T-helper 17 cell (primary cell): ENCODE results near the gene LYRM4. TPM values are rescaled to one million over a fixed set of nuclear protein-coding genes. Genes with fewer than 3 reads are reported as not detected.

Experiments
- ATAC-seq: fragments of 150-1000 bp; cut with Tn5 transposase; 2 replicates; pipeline ENCODE4 v1.10.0; 2021; ENCODE audit warnings: mild to moderate bottlenecking, moderate library complexity
- DNase-seq, 3 donors: peaks; one replicate each; pipeline versions ENCODE4 v3.0.0 to v3.0.0-alpha.2; 2020 to 2021
- H3K9me3 ChIP-seq: one replicate; pipeline ENCODE4 v1.7.0; 2013; ENCODE audit warnings: low read length, mild to moderate bottlenecking; ENCODE audit not compliant: control insufficient read depth, poor library complexity, severe bottlenecking
- H3K27ac Mint-ChIP-seq: one replicate; pipeline ENCODE4 v1.8.0; 2022; ENCODE audit warnings: mild to moderate bottlenecking, moderate library complexity, mixed read lengths
- H3K27me3 Mint-ChIP-seq: one replicate; pipeline ENCODE4 v1.8.0; 2022; ENCODE audit warnings: mixed read lengths
- H3K36me3 Mint-ChIP-seq: one replicate; pipeline ENCODE4 v1.8.0; 2022; ENCODE audit warnings: low read depth, mixed read lengths
- H3K4me1 Mint-ChIP-seq: one replicate; pipeline ENCODE4 v1.8.0; 2022; ENCODE audit warnings: mild to moderate bottlenecking, mixed read lengths
- H3K4me3 Mint-ChIP-seq: one replicate; pipeline ENCODE4 v1.8.0; 2022; ENCODE audit warnings: mild to moderate bottlenecking, moderate library complexity, mixed read lengths
- total RNA-seq, 4 donors: library from RNA in 2 of 4; stranded (reverse) in 2 of 4; gene quantifications; one replicate each; pipeline ENCODE4 v1.2.3 and lab custom pipeline; 2022 to 2026

The LYRM4 gene
- total RNA-seq (10 to 100 TPM; 14.6 to 19.2 TPM), total RNA-seq (lab: John Stamatoyannopoulos, UW) (10.7 to 23.3 reads per million in 2 donors)

DNA sequence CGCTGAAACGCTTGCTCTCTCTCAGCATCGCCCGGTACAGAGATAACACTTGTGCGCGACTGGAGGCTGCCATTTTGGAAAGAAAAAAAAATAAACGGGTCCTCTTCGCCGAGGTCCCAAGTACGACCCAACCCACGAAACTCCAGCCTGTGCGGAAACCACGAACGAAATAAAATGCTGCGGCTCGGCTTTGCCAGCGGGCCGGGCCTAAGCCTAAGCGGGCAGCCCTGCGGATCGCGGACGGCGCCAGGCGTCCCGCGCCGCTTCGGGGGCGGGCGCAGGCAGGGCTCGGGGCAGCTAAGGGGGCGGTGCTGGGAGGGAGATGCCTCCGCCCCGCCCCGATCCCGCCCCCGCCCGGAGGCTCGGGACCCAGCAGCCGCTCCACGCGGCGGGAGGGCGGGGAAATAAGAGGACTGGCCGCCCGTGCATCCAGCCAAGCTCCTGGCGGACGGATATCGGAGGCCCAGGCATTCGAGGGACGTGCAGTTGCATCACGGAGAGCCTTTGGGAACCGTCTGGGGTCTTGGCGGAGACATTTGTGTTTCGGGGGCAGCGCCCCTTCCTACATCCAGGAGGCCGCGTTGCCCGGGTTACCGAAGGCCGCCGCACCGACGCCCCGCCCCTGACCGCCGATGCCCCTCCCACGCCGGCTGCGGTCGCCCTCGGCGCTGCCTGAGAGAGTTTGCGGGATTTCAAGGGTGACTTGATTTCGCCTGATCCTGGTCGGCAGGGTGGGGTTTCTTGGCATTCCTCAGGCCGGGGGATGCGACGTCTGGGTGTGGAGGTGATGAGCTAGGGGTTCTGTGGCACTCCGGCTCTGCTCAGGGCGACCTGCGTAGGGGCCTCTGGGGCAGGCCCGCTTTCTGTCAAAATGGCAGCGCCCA, at the start of gene LYRM4, which contains the start of gene FARS2:
TSS of gene LYRM4 (minus strand) at position 290 of the 884 bp plus-strand sequence. CDS start at position 73, 217 bp downstream.
TSS of gene FARS2 (plus strand) at position 853 of the 884 bp plus-strand sequence.
- ATAC-seq (peak; percentile 81), DNase-seq (peak; percentile 86 to 92 (median 91))
- Mint-ChIP-seq H3K27ac (peak within 1 kb of the TSS; percentile 99), H3K4me3 (peak within 1 kb of the TSS; percentile 97), H3K4me1 (peaks cover 25% of the 10 kb centered on the region), H3K36me3 (no peaks in the 10 kb centered on the region), H3K27me3 (no peaks in the 10 kb centered on the region)
- no peaks in the 10 kb centered on the region for H3K9me3 ChIP-seq

DNA sequence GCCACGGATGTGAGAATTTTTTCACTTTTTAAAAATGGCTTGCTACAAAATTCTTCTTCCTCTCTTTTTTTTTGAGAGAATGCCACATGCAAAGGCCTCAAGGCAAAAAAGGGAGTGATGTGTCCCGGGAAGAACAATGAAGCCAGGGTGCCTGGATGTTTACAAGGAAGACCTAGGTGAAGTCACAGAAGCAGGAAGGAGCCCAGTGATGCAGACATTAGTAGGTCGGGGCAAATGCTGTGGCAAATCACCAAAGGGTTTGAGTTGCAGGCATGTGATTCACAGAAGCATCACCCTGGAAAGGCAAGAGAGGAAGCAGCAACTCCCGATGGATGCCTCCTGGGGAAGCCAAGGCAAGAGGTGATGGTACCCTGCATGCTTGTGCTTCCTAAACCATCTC, 47.3 kb upstream of the LYRM4 start:
- Mint-ChIP-seq H3K27me3 (no peaks in the 10 kb centered on the region), H3K36me3 (peaks cover 2% of the 10 kb centered on the region), H3K4me1 (peaks cover 29% of the 10 kb centered on the region), H3K4me3 (no peak overlapping the region), H3K27ac (no peak overlapping the region)
- no peaks in the 10 kb centered on the region for H3K9me3 ChIP-seq
- ATAC-seq (no peak), DNase-seq (no peak)

DNA sequence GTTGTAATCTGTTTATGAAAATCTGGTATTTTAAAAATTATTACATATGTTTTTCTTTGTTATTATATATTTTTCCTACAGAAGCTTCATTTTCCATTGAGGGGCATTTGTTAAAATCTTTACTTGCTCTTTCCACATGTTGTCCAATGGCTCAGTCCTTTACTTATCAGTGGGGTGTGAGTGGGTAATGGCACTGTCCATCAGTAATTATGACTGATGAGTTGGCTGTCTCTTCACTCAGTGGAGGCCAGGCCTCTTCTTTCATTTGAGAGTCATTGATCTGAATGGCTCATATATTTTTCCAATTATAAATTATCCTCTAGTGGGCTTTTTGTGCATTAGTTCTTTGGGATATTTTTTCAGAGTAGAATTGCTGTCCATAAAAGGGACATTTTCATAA, 46.3 kb upstream of the LYRM4 start:
- no peak for ATAC-seq
- Mint-ChIP-seq H3K27me3 (no peaks in the 10 kb centered on the region), H3K4me1 (peaks cover 36% of the 10 kb centered on the region), H3K27ac (no peak overlapping the region), H3K36me3 (peaks cover 2% of the 10 kb centered on the region), H3K4me3 (no peak overlapping the region)
- DNase-seq, result no peak
- H3K9me3 ChIP-seq, result no peaks in the 10 kb centered on the region

DNA sequence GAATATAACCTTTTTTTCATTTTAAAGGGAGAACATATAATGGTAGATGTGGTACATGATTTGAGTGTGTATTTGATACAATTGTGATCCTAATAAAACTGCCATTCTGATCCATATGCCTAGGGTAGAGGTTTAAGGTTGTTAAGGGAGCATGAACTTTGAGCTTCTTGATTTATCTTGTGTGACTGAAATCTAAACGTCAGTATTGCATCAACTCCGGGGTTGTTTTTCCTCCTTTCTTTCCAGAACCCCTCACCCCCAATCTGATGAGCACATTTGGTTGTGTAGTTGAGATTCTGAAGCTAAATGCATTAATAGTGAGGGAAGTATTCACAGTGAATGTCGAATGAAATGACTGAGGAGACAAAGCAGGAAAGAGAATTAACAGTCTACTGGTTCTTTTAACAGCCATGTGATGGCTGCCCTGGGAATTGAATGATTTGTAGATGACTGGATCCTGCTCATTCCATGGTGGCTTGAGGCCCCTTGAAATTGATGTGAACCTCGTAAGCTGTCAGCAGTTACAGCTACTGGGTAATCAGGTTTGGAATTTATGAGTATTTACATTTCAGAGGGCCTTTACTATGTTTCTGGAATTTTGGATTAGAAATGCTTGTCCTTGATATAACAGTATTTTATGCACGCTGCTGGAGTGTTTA, 45.3 kb upstream of the LYRM4 start:
- no peaks in the 10 kb centered on the region for H3K9me3 ChIP-seq
- H3K27ac Mint-ChIP-seq, result no peak overlapping the region
- DNase-seq (no peak), ATAC-seq (no peak)
- H3K36me3 Mint-ChIP-seq, result peaks cover 2% of the 10 kb centered on the region
- no peak overlapping the region for H3K4me3 Mint-ChIP-seq
- no peaks in the 10 kb centered on the region for H3K27me3 Mint-ChIP-seq
- peaks cover 41% of the 10 kb centered on the region for H3K4me1 Mint-ChIP-seq

DNA sequence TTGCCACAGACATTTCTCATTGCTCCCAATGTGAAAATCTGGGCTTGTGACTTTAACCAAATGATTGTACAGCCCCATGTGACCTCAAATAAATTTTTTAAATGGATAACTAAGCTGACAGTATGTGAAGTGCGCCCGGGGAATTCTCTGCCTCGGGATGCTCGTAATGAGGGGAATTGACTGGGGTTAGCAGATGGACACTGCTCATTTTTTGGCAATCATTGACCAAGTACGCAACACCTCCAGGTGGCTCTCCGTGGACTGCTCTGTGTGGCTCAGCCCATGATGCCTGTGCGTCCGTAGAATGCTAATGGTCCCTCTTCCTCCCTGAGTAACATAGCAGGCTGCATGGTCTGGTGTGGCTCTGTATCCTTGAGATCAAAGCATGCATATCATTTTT, 42.9 kb upstream of the LYRM4 start:
- no peaks in the 10 kb centered on the region for H3K36me3 Mint-ChIP-seq
- peaks cover 38% of the 10 kb centered on the region for H3K4me1 Mint-ChIP-seq
- ATAC-seq, result no peak
- DNase-seq, result no peak
- H3K9me3 ChIP-seq, result no peaks in the 10 kb centered on the region
- no peak overlapping the region for H3K27ac Mint-ChIP-seq
- H3K4me3 Mint-ChIP-seq, result no peak overlapping the region
- no peaks in the 10 kb centered on the region for H3K27me3 Mint-ChIP-seq

DNA sequence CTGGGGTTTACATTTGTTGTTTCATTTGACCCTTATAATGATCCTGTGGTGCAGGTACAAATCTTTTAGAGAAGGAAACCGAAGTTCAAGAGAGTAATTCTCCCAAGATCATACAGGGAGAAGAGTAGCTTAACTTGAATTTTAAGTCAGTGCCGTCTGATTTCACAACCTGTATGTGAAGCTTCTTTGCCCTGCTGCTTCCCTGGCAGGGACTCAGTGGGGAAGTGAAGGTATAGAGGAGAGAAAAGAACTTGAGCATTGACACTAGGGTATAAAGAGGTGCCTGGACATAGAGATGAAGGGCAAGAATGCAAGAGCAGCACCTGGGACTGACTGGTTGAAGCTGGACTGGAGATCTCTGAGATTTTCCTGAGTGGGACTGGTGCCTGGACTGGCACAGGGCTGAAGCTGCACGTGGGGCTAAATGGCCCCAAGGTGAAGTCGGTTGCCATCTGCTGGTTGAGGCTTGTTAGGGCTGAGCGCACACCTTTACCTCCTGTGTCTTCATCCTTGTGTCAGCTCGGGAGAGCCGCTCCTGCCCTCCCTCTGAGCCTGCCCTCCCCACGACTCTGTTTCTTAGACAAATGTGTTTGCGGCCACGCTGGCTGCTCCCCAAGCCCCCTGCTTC, 42.4 kb upstream of the LYRM4 start:
- Mint-ChIP-seq H3K36me3 (no peaks in the 10 kb centered on the region), H3K27ac (peak overlapping the region; percentile 66), H3K4me3 (peak overlapping the region; percentile 86), H3K27me3 (no peaks in the 10 kb centered on the region), H3K4me1 (peaks cover 38% of the 10 kb centered on the region)
- peak; percentile 44 to 48 (median 47) for DNase-seq
- ATAC-seq, result peak; percentile 97
- no peaks in the 10 kb centered on the region for H3K9me3 ChIP-seq

DNA sequence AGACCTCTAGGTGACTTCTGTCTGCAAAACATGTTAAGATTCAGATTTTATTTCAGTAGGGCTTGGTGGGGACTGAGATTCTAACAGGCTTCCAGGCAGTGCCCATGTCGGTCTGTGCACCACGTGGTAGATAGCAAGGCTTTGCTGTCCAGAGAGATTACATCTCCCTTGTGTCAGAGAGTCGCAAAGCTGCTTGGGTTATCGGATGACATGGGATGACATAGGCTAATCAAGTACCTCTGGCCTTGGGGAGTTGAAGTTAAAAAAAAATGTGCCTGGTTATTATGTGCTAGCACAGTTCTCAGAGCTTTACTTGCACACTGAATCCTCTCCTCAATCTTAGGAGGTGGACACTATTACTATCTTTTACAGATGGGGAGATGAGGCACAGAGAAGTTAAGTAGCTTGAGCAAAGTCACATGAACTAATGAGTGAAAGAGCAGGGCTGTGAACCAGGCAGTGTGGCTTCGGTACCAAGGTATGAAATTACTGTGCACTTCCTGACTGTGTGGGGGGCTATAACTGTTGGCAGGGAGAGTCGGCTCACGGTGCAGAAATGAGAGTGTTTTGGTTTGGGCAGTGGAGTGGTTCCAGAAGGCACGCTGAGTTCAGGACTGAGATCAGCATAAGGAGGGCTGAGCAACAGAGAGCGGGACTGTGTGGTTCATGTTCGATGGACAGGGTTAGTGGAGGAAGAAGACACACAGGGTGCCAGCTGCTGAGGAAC, 41.6 kb upstream of the LYRM4 start:
- H3K4me3 Mint-ChIP-seq, result peak overlapping the region; percentile 86
- peak overlapping the region; percentile 66 for H3K27ac Mint-ChIP-seq
- no peaks in the 10 kb centered on the region for H3K36me3 Mint-ChIP-seq
- H3K4me1 Mint-ChIP-seq, result peaks cover 36% of the 10 kb centered on the region
- peak; percentile 40 for ATAC-seq
- H3K9me3 ChIP-seq, result no peaks in the 10 kb centered on the region
- H3K27me3 Mint-ChIP-seq, result no peaks in the 10 kb centered on the region
- DNase-seq, result no peak

DNA sequence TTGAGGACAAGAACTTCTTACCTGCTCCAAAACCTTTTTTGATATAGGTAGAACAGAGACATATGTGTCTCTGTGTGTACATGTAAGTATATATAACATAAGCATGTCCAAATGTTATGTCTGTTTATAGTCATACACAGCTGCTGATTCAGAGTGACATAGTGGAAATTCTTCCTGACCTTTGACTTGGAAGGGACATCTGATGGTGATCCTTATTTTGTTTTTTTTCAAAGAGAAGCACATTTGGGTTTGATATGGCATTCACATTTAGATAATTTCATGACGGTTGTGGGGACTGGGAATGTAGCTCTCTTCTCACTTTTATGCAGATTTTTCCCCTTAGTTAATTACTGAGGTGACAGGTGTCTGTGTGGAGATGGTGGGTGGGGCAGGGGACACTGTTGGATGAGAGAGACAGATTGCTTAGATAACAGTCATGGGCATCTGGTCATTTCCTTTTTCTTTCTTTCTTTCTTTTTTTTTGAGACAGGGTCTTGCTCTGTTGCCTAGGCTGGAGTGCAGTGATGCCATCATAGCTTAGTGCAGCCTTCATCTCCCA, 39.5 kb upstream of the LYRM4 start:
- Mint-ChIP-seq H3K36me3 (no peaks in the 10 kb centered on the region), H3K4me1 (peaks cover 35% of the 10 kb centered on the region)

DNA sequence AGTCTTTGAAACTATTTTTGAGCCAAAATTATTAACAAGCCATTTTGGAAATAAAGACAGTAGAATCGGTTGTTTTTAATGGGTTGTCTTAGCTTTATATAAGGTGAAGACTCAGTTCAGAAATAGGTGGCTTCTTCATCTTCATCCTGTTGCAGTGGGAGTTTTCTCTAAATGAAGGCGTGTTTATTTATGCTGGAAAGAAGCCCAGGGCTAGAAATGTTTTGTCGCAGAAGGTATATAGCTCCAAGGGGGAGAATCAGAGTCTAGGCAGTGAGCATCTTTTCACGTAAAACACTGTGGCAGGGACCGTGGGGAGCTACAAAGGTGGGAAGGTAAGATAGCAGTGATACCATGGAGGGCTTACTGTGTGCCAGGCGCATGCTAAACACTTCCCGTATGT, 34.9 kb upstream of the LYRM4 start:
- Mint-ChIP-seq H3K36me3 (peaks cover 4% of the 10 kb centered on the region), H3K27me3 (no peaks in the 10 kb centered on the region), H3K27ac (no peak overlapping the region), H3K4me3 (no peak overlapping the region), H3K4me1 (peaks cover 25% of the 10 kb centered on the region)
- ATAC-seq, result no peak
- DNase-seq, result no peak
- H3K9me3 ChIP-seq, result no peaks in the 10 kb centered on the region

More for the DNA sequence above, 39.5 kb upstream of the LYRM4 start:
- no peaks in the 10 kb centered on the region for H3K27me3 Mint-ChIP-seq
- DNase-seq (no peak), ATAC-seq (no peak)
- H3K9me3 ChIP-seq, result no peaks in the 10 kb centered on the region
- H3K4me3 Mint-ChIP-seq, result no peak overlapping the region
- H3K27ac Mint-ChIP-seq, result no peak overlapping the region

DNA sequence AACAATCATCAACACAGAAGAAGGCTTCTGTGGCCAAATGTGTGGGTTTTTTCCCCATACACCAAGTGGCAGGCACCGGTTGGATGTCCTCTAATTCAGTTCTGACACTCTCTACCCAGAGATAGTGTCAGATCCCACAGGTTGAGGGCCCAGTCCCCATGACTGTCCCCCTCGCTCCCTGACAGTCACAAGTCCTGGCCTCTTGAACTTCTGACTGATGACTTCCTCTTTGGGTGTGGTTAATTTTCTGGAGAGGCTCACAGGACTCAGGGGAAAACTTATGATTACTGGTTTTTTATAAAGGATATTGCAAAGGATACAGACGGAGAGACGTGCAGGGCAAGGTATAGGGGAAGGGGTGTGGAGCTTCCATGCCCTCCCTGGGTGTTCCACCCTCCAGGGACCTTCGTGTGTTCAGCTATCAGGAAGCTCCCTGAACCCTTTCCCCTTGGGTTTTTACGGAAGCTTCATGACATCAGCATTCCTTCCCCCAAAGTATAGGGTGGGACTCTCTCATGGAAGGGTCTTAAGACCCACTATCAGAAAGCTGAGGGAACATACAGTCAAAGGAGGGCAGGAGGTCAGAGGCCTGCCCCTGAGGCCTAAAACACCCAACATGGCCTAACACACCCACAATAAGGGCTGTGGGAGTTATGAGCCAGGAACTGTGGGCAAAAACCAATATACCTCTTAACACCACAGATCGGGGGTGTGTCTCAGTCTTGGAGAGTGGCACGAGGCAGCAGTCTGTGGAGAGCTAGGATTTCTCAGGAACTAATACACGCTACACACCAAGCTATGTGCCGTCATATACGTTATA, 33.9 kb upstream of the LYRM4 start:
- peaks cover 4% of the 10 kb centered on the region for H3K36me3 Mint-ChIP-seq
- DNase-seq (no peak), ATAC-seq (no peak)
- no peak overlapping the region for H3K4me3 Mint-ChIP-seq
- peaks cover 24% of the 10 kb centered on the region for H3K4me1 Mint-ChIP-seq
- H3K27me3 Mint-ChIP-seq, result no peaks in the 10 kb centered on the region
- H3K27ac Mint-ChIP-seq, result peak overlapping the region; percentile 49
- H3K9me3 ChIP-seq, result no peaks in the 10 kb centered on the region

DNA sequence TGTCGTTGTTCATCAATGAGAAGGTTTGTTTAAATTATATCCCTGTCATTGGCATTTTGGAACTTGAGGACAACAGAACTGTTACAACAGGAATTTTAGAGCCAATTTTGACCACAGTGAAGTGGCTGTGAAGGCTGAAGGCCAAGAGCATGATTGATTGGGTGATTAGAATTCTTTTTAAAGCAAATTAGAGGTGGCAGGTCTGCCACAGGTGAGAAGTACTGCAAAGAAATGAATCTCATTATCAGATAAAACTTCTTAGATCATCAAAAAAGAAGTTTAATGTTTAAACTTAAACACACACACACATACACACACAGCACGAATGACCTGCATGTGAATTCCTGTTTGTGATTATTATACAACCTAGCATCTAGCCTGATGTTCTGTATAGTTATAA, 32.9 kb upstream of the LYRM4 start:
- DNase-seq (no peak), ATAC-seq (no peak)
- Mint-ChIP-seq H3K4me3 (peak overlapping the region; percentile 10), H3K27me3 (no peaks in the 10 kb centered on the region), H3K27ac (peak overlapping the region; percentile 49), H3K36me3 (peaks cover 4% of the 10 kb centered on the region), H3K4me1 (peaks cover 24% of the 10 kb centered on the region)
- no peaks in the 10 kb centered on the region for H3K9me3 ChIP-seq

DNA sequence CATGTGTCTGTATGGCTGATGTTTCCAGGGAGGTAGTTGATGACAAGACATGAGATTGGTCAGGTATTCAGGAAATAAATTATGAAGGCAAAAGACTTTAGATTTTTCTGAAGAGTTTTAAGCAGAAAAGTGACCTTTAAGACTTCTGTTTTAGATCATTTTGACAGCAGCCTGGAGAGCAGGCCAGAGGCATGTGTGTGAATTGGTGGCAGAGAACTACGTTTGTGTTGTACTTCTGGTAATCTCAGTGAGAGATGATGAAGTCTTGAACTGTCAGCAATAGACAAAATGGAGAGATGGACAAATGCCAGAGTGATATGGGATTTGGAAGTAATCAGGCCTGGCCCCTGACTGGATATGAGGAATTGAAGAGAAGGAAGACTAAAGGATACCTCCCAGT, 31.4 kb upstream of the LYRM4 start:
- no peak for DNase-seq
- Mint-ChIP-seq H3K27me3 (no peaks in the 10 kb centered on the region), H3K27ac (no peak overlapping the region), H3K4me3 (no peak overlapping the region), H3K4me1 (peaks cover 34% of the 10 kb centered on the region), H3K36me3 (peaks cover 7% of the 10 kb centered on the region)
- H3K9me3 ChIP-seq, result no peaks in the 10 kb centered on the region
- ATAC-seq, result no peak
